ENCODE measurements around the gene SMIM21.

SMIM21 gene

DNA sequence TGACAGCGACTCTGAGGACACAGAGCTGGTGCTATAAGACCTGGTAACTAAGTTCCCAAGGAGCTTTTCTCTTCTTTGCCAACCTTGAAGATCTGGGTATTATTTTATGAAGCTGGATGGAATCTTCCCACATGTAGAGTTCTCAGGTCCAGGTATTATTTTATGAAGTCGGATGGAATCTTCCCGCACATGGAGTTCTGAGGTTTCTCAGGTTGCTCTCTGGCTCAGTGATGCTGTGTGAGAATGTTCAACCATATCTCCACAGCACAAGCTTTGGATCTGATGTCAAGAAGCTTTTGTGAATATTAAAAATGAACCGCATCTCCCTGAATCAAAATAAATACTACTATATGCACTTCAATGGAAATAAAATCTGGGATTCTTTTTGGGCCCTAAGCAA is at the start of gene SMIM21:
SMIM21 (minus strand) TSS at position 101 of the 400 bp plus-strand sequence. CDS start 140 bp downstream, outside the sequence.
- DNase-seq = no peak

DNA sequence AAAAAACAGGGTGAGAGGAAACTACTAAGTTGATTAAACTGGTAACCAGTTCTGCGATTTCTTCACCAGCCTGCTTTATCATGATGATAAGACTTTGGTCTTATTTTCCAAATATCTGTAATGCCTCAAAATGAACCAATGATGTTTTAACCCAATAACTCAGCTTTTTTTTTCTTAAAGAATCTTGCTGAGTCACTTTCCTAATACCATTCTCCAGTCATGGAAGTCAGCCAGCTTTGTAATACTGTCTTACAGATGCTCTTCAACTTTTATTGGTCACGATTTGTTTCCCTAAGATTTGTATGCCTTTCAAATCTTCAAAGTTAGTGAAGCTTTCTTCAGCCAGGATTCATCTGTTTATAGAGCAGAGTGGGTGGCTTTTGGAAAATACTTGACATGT is 47.7 kb upstream of the SMIM21 start:
- DNase-seq = no peak

GRCh38 chr18:75474332-75474731 is 46.8 kb upstream of the SMIM21 start:
- no peak for DNase-seq

DNA sequence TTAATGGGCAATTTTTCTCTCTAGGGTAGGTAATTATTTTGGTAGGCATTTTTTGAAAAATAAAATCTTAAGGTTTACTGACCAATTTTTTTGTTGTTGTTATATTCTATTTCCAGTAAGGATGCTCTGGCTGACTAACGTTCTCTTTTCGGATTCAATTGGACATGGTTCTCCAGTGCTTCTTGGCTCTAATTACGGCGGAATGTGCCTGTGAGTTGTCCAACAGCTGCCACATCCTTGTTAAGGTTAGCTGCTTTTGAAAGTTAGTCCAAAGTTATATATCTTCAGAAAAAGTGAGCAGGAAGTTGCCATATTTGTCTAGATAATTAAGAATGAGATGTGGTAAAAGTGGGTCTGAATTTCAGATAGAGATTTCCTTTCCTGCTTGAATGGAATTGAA is 45.8 kb upstream of the SMIM21 start:
- no peak for DNase-seq

- no peak for DNase-seq
Observed at GRCh38 chr18:75472906-75473305, 45.4 kb upstream of the SMIM21 start.

GRCh38 chr18:75472396-75472795 is 44.9 kb upstream of the SMIM21 start:
- DNase-seq = no peak

DNA sequence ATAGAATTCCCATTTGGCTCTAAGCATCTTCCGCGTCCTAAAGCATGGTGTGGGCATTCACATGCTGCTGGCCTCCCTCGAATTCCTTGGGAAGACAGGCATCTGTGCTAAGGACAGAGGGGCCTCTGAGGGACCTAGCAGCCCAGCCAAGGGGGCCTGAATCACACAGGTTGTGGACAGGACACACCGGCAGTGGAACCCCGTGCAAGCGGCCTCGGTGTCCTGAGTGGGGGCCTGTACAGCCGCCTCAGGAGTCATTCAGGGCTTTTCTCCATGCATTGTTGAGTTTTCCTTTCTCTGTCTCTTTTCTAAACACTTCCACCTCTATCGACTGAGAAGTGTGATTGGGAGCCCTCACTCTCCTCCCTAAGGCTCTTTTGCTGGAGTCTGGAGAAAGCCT is 44.3 kb upstream of the SMIM21 start:
- DNase-seq = no peak

- DNase-seq = no peak
Observed at GRCh38 chr18:75467851-75468250, 40.3 kb upstream of the SMIM21 start.

GRCh38 chr18:75467281-75467795 is 39.8 kb upstream of the SMIM21 start:
- DNase-seq = no peak

DNA sequence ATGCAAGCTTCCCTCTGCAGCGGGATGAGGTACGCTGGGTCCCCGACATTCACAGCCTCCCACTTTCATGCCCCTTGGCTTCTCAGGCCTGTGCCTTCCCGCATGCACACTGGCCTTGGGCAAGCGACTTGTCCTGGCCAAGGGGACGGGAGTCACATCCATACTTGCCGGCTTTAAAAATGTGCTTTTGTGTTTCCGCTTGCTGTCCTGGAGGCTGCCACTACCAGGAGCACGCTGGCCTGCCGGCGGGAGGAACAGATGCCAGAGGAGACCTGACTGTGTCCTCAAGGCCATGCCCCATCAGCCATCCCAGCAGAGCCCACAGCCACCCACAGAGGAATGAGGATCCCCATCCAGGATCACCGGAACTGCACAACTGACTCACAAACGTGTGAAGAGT is 36.9 kb upstream of the SMIM21 start:
- DNase-seq = no peak

DNA sequence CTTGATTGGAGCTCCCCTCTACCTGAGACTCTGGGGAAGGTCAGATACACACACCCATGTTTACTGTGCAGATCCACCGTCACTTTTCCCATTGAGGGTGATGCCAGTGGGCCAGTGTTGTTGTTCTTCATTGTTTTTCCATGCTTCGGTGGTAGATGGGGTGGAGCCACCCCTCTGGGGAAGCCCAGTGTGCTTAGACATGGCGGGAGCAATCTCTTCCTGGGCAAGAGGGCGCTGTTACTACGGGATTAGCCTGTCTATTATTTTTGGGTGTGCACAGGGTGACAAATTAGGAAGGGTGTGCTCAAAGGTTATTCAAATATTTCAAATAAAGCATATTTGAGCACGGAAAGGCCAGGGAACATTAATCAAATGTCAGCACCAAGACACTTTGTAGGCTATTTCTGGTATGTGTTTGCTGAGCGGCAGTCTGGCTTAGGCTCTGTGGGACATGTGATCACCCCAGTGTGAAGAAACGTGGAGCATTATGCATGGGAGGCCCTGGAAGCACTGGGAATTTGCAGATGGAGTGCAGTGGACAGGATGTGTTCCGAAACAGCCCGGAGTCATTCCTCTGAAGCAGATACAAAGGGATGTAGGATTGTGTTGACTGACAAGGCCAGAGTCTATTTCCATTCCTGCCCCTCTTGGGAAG is 34.8 kb upstream of the SMIM21 start:
- no peak for DNase-seq

- DNase-seq = no peak
Observed at GRCh38 chr18:75456199-75456631, 28.7 kb upstream of the SMIM21 start.

DNA sequence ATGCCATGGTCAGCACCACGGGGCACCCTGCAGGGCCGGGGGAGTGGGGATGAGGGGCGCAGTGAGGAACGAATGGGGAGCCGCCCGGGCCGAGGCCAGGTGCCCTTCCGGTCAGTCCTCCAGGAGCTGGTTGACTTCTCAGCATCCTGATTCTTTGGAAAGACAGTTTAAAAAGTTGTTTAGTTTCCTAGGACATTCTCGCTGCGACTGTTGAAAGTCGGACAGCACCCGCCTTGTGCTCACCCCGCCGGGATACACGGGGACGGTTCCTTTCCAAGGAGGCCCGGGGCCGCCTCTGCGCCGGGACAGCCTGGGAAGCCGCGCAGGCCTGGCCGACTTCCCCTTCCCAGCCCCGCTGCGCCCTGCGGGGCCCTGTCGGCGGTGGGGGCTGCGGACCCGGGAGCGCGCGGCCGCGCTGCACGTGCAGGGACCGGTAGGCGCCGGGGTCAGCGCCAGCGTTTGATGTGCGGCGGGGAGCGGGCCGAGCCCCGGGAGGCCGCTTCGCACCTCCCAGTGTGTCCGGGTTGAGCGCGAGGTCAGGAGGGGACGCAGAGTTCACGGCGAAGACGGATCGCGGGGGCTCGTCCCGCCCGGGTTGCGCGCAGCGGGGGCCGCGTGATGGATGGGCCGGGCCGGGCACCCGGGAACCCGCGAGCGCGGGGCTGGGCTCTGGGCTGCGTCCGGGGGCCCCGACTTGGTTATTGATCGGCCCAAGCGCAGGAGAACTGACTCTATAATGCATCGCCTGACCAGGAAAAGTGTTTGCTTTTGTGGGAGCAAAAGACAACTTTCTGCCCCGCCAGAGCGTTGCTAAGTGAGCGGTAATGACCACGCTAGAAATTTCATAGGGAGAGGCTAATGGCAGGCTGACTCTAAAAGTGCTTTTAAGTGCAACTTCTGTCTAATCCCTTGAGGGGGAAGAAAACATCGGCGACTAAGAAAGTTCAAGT is 28.0 kb upstream of the SMIM21 start:
- DNase-seq = no peak

- no peak for DNase-seq
Observed at GRCh38 chr18:75454022-75454795, 26.7 kb upstream of the SMIM21 start.

DNA sequence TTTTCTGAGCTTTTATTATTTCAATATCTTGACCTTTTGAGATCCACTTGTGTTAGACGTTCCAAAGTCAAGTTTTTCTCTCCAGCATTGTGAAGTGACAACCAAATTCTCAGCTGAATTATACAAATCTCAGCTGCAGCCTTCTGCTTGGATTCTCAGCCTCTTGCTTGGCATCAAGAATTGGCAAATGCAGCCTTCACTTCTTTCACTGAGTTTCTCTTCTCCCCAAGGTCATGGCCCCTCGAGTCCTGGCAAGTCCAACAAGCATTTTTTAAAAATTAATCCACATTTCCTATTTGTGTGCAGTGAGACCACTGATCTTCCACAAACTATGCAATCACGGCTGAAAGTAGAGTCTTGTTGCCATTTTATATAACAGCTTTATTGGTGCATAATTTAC is 23.4 kb upstream of the SMIM21 start:
- no peak for DNase-seq

DNA sequence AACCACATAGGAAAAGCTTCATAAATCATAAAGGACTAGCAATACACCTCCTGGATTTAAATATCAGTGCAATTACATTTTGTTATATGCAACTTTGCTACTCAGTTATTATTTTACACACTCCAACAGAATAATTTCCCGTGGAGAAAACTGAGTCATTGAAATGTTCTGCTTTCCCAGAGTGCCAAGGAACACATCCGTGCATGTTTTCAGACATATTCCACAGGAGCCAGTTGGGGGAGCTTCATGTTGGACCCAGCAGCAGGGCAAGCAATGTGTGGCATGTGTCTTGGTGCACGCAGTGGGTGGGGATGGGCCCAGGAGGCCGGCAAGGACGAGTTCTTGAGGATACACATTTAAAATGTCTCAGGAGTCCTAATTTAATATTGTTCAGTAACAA is 14.4 kb upstream of the SMIM21 start:
- no peak for DNase-seq

DNA sequence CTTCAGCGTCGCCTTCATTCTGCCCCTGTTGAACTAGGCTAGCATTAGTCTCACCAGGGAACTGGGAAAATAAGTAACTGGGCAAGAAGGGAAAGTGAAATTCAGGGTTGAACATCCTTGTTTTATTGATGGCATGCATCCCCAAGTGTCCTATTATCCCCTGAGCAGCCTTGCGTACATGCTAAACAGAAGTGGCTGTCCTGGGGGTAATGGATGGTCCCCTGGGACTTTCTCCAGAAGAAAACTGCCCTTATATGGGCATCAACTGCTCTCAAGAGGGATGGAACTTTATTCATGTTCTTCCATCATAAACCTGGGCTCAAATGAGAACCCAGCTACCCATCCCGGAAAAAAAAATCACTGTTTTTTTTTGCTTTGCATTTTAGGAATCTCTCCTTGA is 11.8 kb upstream of the SMIM21 start:
- no peak for DNase-seq

DNA sequence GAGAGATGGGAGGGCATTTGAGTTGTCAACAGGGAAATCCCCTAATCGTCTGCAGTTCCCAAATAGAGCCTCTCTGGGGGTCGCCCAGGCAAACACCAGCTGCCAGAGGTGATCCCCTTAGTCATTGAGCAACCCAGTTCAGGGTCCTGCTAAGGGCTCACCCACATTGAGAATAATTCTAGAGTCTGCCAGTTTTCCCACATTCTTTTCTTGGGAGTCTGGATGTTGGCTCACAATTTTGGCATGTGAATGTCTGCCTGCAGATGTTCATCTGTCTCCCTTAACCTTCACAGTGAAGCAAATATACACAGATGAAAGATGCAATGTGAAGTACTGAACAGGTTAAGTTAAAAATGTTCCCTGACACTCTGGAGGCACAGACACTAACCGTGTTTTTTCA is 11.4 kb upstream of the SMIM21 start:
- DNase-seq = no peak

DNA sequence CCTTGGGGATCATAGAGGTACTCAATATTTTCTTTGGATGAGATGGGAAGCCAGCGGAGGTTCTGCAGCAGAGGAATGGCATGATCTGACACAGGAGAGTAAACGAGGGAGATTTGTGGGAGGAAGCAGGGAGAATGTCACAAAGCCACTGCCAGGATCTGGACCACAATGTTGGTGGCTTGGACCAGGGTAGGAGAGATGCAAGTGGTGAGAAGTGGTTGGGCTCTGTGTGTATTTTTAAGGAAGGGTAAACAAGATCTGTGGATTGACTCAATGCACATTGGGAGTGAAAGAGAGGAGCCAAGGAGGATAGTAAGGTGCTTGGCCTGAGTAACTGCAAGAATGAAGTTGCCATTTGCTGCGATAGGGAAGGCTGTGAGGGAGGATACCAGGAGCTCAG is 10.5 kb upstream of the SMIM21 start:
- no peak for DNase-seq

DNA sequence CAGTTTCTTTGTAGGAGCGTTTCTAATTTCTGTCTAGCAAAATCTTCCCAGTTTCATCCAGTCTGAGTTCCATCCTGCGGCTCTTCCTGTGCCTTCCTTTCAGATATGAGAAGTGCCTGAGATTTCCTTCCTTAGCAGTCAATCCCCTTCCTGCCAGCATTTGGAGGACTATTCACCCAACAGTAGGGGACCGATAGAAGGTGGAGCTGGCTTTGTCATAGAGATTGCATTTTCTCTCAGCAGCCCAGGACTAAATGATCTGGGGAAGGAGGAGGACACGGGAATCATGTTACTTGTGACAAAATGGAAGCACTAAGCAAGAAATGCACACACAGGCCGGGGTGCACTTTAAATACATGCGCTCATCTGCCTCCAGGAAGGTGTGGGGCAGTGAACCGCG is 5.6 kb upstream of the SMIM21 start:
- no peak for DNase-seq

DNA sequence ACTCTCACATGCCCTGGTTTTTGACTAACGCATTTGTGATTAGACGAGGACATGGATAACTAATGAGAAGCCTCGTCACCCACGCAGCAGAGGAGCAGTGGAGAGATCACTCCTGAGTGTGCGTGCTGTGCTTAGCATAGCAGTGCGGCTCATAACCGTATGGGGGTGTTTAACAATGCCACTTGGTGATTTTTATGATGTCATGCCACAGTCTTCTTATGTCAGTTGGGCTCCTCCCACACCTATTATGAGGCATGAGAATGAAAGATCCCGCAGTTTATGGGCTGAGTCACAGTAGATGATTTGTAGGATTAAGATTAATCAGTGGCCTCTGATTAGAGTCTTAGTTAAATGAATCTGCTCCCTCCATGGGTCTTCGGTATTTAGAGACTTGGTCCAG is 2.5 kb upstream of the SMIM21 start:
- DNase-seq = no peak

- DNase-seq = no peak
Observed at GRCh38 chr18:75428490-75428889, 987 bp upstream of the SMIM21 start.

- DNase-seq = no peak
Observed at GRCh38 chr18:75422341-75422910, 5.1 kb downstream of the SMIM21 start.

Data from NCI-H1417 treated with DMSO at 0.1 percent for 48 hours (cell line).